GM12878 (cell line): ENCODE results near the gene AXL. TPM values are rescaled to one million over a fixed set of nuclear protein-coding genes. Genes with fewer than 3 reads are reported as not detected.

Experiments used
- ATAC-seq: fragments of 200-7000 bp; cut with Tn5 transposase; 3 replicates; pipeline ENCODE4 v1.9.1; 2020; ENCODE audit warnings: mild to moderate bottlenecking, moderate library complexity
- Bru-seq: library from RNA; stranded (reverse); fragments of 400-500 nt; gene quantifications from one replicate; lab custom pipeline; 2021; lab: Mats Ljungman, UMichigan
- BruChase-seq, 2 experiments: library from RNA; stranded (reverse); fragments of 400-500 nt; gene quantifications; one replicate each; lab custom pipeline; 2021; lab: Mats Ljungman, UMichigan
- BruUV-seq: library from RNA; stranded (reverse); fragments of 400-500 nt; replicated peaks from 2 replicates; lab custom pipeline; 2021; lab: Mats Ljungman, UMichigan
- CTCF ChIA-PET: fragments of 300-600 bp; sonication (Branson Sonifier 250); formaldehyde crosslinking; extraction: SDS; loops from one replicate; lab custom pipeline; 2021; ENCODE audit warnings: inconsistent platforms; lab: Yijun Ruan, JAX
- POLR2A ChIA-PET: fragments of 350-600 bp; formaldehyde crosslinking; extraction: SDS; loops from one replicate; lab custom pipeline; 2021; ENCODE audit warnings: inconsistent platforms; lab: Charles Lee
- RAD21 ChIA-PET: fragments of 300-600 bp; sonication (Branson Sonifier 250); formaldehyde crosslinking; loops from one replicate; lab custom pipeline; 2023; ENCODE audit warnings: antibody characterized with exemption; ENCODE audit not compliant: unreplicated experiment; lab: Charles Lee
- SMC1A ChIA-PET: fragments of 300-600 bp; sonication (Branson Sonifier 250); formaldehyde crosslinking; loops from one replicate; lab custom pipeline; 2023; ENCODE audit not compliant: unreplicated experiment, uncharacterized antibody; lab: Charles Lee
- DNase-seq: peaks from one replicate; pipeline ENCODE4 v3.0.0-alpha.2; 2011; ENCODE audit warnings: low read depth, low spot score
- FAIRE-seq: peaks from 3 replicates; lab custom pipeline; 2011; peaks lifted over from hg19 to GRCh38; lab: Jason Lieb, UNC
- H2AFZ ChIP-seq: 2 replicates; pipeline ENCODE4 v1.6.0; 2011; ENCODE audit warnings: low read depth, low read length, control low read depth; ENCODE audit not compliant: control insufficient read depth
- H3K27ac ChIP-seq: 2 replicates; pipeline ENCODE4 v1.5.1; 2011; ENCODE audit warnings: control low read depth; ENCODE audit not compliant: control insufficient read depth, insufficient read depth
- H3K27me3 ChIP-seq, 2 experiments: replicated peaks in 1 of 2; 2 replicates each; pipeline versions ENCODE4 v1.6.0 to v1.6.1; 2011; ENCODE audit warnings: low read length in 1 of 2; ENCODE audit not compliant: control insufficient read depth in 2 of 2, insufficient read depth in 2 of 2
- H3K36me3 ChIP-seq, 2 experiments: 2 replicates each; pipeline ENCODE4 v1.5.1; 2011; ENCODE audit warnings: low read length in 1 of 2; ENCODE audit not compliant: control insufficient read depth in 2 of 2, insufficient read depth in 2 of 2
- H3K4me1 ChIP-seq: 2 replicates; pipeline ENCODE4 v1.6.1; 2011; ENCODE audit warnings: mild to moderate bottlenecking, low read length, moderate library complexity, mixed read lengths; ENCODE audit not compliant: control insufficient read depth, insufficient read depth
- H3K4me2 ChIP-seq: 2 replicates; pipeline ENCODE4 v1.6.0; 2011; ENCODE audit warnings: control low read depth; ENCODE audit not compliant: control insufficient read depth, insufficient read depth
- H3K4me3 ChIP-seq: fragments of 200-600 bp; sonication (generic); 2 replicates; pipeline ENCODE4 v1.5.1; 2016
- H3K79me2 ChIP-seq: 2 replicates; pipeline ENCODE4 v1.6.0; 2011; ENCODE audit warnings: low read length; ENCODE audit not compliant: control insufficient read depth, insufficient read depth
- H3K9ac ChIP-seq: 2 replicates; pipeline ENCODE4 v1.8.0; 2011; ENCODE audit warnings: low read length, control low read depth, mixed read lengths; ENCODE audit not compliant: control insufficient read depth, insufficient read depth
- H3K9me3 ChIP-seq: replicated peaks from 3 replicates; pipeline ENCODE4 v1.5.1; 2011; ENCODE audit warnings: mild to moderate bottlenecking, low read length; ENCODE audit not compliant: control insufficient read depth, insufficient read depth
- H4K20me1 ChIP-seq: 2 replicates; pipeline ENCODE4 v1.6.0; 2011; ENCODE audit not compliant: control insufficient read depth, insufficient read depth
- BCLAF1 ChIP-seq: fragments of 450-650 bp; IDR thresholded peaks from 2 replicates; pipeline ENCODE4 v1.6.1; 2017; ENCODE audit warnings: antibody characterized with exemption, mild to moderate bottlenecking, moderate library complexity
- CHD4 ChIP-seq: fragments of 200-600 bp; sonication (generic); IDR thresholded peaks from 2 replicates; pipeline ENCODE4 v1.6.1; 2016; ENCODE audit warnings: mild to moderate bottlenecking
- CREB1 ChIP-seq: IDR thresholded peaks from 2 replicates; pipeline ENCODE4 v1.6.1; 2012; ENCODE audit warnings: low read depth, mild to moderate bottlenecking, inconsistent platforms
- EGR1 ChIP-seq, 2 experiments: IDR thresholded peaks; 1 replicate in 1 of 2; 2 replicates in 1 of 2; pipeline ENCODE4 v1.6.1; 2011 to 2012; ENCODE audit warnings: low read depth in 2 of 2, low read length in 2 of 2, borderline replicate concordance in 1 of 2, mild to moderate bottlenecking in 1 of 2, moderate library complexity in 1 of 2
- FOXM1 ChIP-seq: IDR thresholded peaks from 2 replicates; pipeline ENCODE4 v1.6.1; 2012; ENCODE audit warnings: low read depth, mild to moderate bottlenecking, inconsistent platforms, low read length, moderate library complexity
- GABPA ChIP-seq: IDR thresholded peaks from 2 replicates; pipeline ENCODE4 v1.6.1; 2014; ENCODE audit warnings: antibody characterized with exemption, low read depth, mild to moderate bottlenecking, inconsistent platforms
- HCFC1 ChIP-seq: fragments of 150-350 bp; IDR thresholded peaks from 2 replicates; pipeline ENCODE4 v1.6.1; 2014; ENCODE audit warnings: low read length
- HDAC6 ChIP-seq: fragments of 200-600 bp; sonication (generic); IDR thresholded peaks from one replicate; pipeline ENCODE4 v1.8.0; 2017; ENCODE audit warnings: antibody characterized with exemption; ENCODE audit not compliant: unreplicated experiment
- HDGF ChIP-seq: fragments of 450-650 bp; IDR thresholded peaks from 2 replicates; pipeline ENCODE4 v1.6.1; 2016; ENCODE audit warnings: antibody characterized with exemption
- IKZF1 ChIP-seq: fragments of 450-650 bp; conservative IDR thresholded peaks from 2 replicates; pipeline ENCODE4 v1.6.1; 2017; ENCODE audit warnings: antibody characterized with exemption, mild to moderate bottlenecking
- NR2C2 ChIP-seq: IDR thresholded peaks from 2 replicates; pipeline ENCODE4 v1.6.1; 2011; ENCODE audit warnings: borderline replicate concordance, low read depth; ENCODE audit not compliant: control insufficient read depth, insufficient read length
- POU2F2 ChIP-seq: IDR thresholded peaks from 3 replicates; pipeline ENCODE4 v1.6.1; 2011; ENCODE audit warnings: low read depth, mild to moderate bottlenecking, low read length, borderline replicate concordance
- RUNX3 ChIP-seq: IDR thresholded peaks from 2 replicates; pipeline ENCODE4 v1.6.1; 2012; ENCODE audit warnings: low read length, inconsistent platforms
- SMC3 ChIP-seq: IDR thresholded peaks from 2 replicates; pipeline ENCODE4 v1.6.1; 2011; ENCODE audit warnings: low read length, improper control_type of control experiment, borderline replicate concordance
- SREBF1 ChIP-seq: IDR thresholded peaks from 2 replicates; pipeline ENCODE4 v1.6.1; 2012; ENCODE audit warnings: mild to moderate bottlenecking, low read length
- USF2 ChIP-seq: IDR thresholded peaks from 2 replicates; pipeline ENCODE4 v1.6.1; 2011; ENCODE audit warnings: low read depth, low read length, improper control_type of control experiment, borderline replicate concordance
- ZNF274 ChIP-seq: IDR thresholded peaks from one replicate; pipeline ENCODE4 v1.8.0; 2011; ENCODE audit not compliant: insufficient read length, insufficient read depth
- ZZZ3 ChIP-seq: IDR thresholded peaks from 2 replicates; pipeline ENCODE4 v1.6.1; 2011; ENCODE audit warnings: low read depth; ENCODE audit not compliant: control insufficient read depth, insufficient read length
- WGBS: methylation state at CpG from one replicate; pipeline ENCODE4 v1.1.6; 2016; ENCODE audit warnings: low lambda C conversion rate; ENCODE audit not compliant: insufficient replicate concordance, insufficient coverage; ENCODE audit errors: missing lambda C conversion rate; 5-methylcytosine and 5-hydroxymethylcytosine counted together
- in situ Hi-C: fragments of 300-500 bp; cut with MboI; formaldehyde crosslinking; loops from 9 replicates; pipeline ENCODE4 v1.14.3; 2018; ENCODE audit warnings: mixed read lengths
- intact Hi-C: fragments of 100-400 bp; cut with micrococcal nuclease; formaldehyde crosslinking; loops from one replicate; pipeline ENCODE4 v1.14.2; 2022; ENCODE audit not compliant: unreplicated experiment
- long read RNA-seq, 2 experiments: library from polyadenylated mRNA; unstranded; transcript quantifications; one replicate each; pipeline ENCODE4 v2.0.0, GENCODE V29; 2019 to 2020
- polyA minus RNA-seq, 3 experiments: library from RNA; depleted of rRNA, polyadenylated mRNA; stranded (reverse); fragments of >200 nt; gene quantifications; 2 replicates each; pipeline ENCODE4 v1.2.3, GENCODE V29; 2011
- polyA plus RNA-seq, 11 experiments: library from polyadenylated mRNA; depleted of rRNA in 4 of 11; unstranded in 6 of 11; stranded (reverse) in 5 of 11; fragments of >200 nt; fragmentation: Nextera tagmentation in 4 of 11; fragmentation: Illumina TruSeq in 1 of 11; extraction: Ambion mirVana in 4 of 11; extraction: Trizol in 1 of 11; gene quantifications; 1 replicate in 1 of 11; 2 replicates in 10 of 11; pipeline versions ENCODE4 v1.2.1 to v1.2.3, GENCODE V29; 2011 to 2016; ENCODE audit warnings: inconsistent platforms in 2 of 11, missing spikeins in 2 of 11, low read depth in 1 of 11
- total RNA-seq, 4 experiments: library from RNA; depleted of rRNA in 3 of 4; stranded (reverse); fragments of >200 nt in 3 of 4; fragmentation: Illumina TruSeq in 1 of 4; extraction: Trizol in 1 of 4; gene quantifications; 2 replicates each; pipeline versions ENCODE4 v1.2.1 to v1.2.3, GENCODE V29; 2013 to 2021

The AXL gene
- not detected in 2 replicates for total RNA-seq (2013; cell fraction: nucleolus; rRNA removed)
- total RNA-seq (2014; rRNA removed) (under 0.01 TPM in 2 replicates), total RNA-seq (2014; rRNA removed; fragmentation: Illumina TruSeq; extraction: Trizol) (not detected in 2 replicates), total RNA-seq (2021) (0.16 and 0.26 TPM in 2 replicates), polyA plus RNA-seq (2011; rRNA removed) (0.03 and 0.10 TPM in 2 replicates), polyA plus RNA-seq (2014; fragmentation: Illumina TruSeq; extraction: Trizol) (0.08 TPM in 1 of 2 replicates, not detected in the other), polyA plus RNA-seq (2014; fragmentation: Nextera tagmentation; extraction: Ambion mirVana) (under 1 TPM in 1 of 2 experiments, not detected in 1; 0.05 TPM), polyA plus RNA-seq (2014; rRNA removed) (not detected in 2 replicates), polyA plus RNA-seq (2016; fragmentation: Nextera tagmentation; extraction: Ambion mirVana) (under 1 TPM; 0.05 to 0.33 TPM), polyA minus RNA-seq (2011; rRNA and poly(A)+ RNA removed) (0.15 and 0.37 TPM in 2 replicates), Bru-seq, nascent RNA (percentile 15 among the genes with signal in this experiment), BruChase-seq, experiment 1, labeled RNA remaining after a 6-hour chase (percentile 15 among the genes with signal in this experiment), BruChase-seq, experiment 2, labeled RNA remaining after a 2-hour chase (percentile 14 among the genes with signal in this experiment)
- 0.05 TPM for polyA plus RNA-seq (2011; ENCODE audit: low read depth)
- polyA plus RNA-seq (2011; cell fraction: cytosol; rRNA removed) = 0.06 and 0.30 TPM in 2 replicates
- 0.04 TPM in 1 of 2 replicates, not detected in the other for polyA plus RNA-seq (2011; cell fraction: nucleus; rRNA removed)
- polyA plus RNA-seq (2012) = 0.05 and 0.08 TPM in 2 replicates
- polyA minus RNA-seq (2011; cell fraction: cytosol; rRNA and poly(A)+ RNA removed) = 0.62 TPM in 1 of 2 replicates, not detected in the other
- 0.12 and 0.29 TPM in 2 replicates for polyA minus RNA-seq (2011; cell fraction: nucleus; rRNA and poly(A)+ RNA removed)
- long read RNA-seq, experiment 1 = 0 reads
- long read RNA-seq, experiment 2 = 0 reads

- SMC1A ChIA-PET = no interaction called here
- WGBS = 20% methylated on average over 25 of the region's 32 CpGs
- DNase-seq = no peak
- intact Hi-C loops (no loop called here), in situ Hi-C loops (no loop called here)
- Histone ChIP-seq H3K79me2 (no peaks in the 10 kb centered on the region), H2AFZ (no peak within 1 kb of the TSS), H3K4me1 (no peaks in the 10 kb centered on the region), H3K27ac (no peak within 1 kb of the TSS), H3K9ac (no peak within 1 kb of the TSS), H3K9me3 (no peaks in the 10 kb centered on the region), H3K4me2 (no peak within 1 kb of the TSS), H3K4me3 (no peak within 1 kb of the TSS), H4K20me1 (no peaks in the 10 kb centered on the region), H3K27me3 (peaks cover 0 to 4% of the 10 kb centered on the region in 2 experiments; a peak in 2 of 4 replicates), H3K36me3 (no peaks in the 10 kb centered on the region)
- RAD21 ChIA-PET = no interaction called here
- POLR2A ChIA-PET = no interaction called here
- CTCF ChIA-PET = no interaction called here
- no TSS peak for BruUV-seq
- ATAC-seq = no peak
- FAIRE-seq = no peak
- TF ChIP-seq SMC3 (no peak), USF2 (no peak), EGR1 (IDR thresholded peaks at IDR 0.05; ENCODE audit: borderline replicate concordance in 1 of 2, low read depth in 2 of 2, low read length in 2 of 2) (no peak), ZZZ3 (no peak), POU2F2 (no peak), FOXM1 (no peak), ZNF274 (no peak), RUNX3 (no peak), CREB1 (no peak), GABPA (no peak), HDGF (no peak), HCFC1 (no peak), BCLAF1 (no peak), HDAC6 (no peak), NR2C2 (no peak), CHD4 (no peak), IKZF1 (no peak), SREBF1 (no peak)
Observed at GRCh38 chr19:41218615-41219507, at the start of gene AXL. Gene AXL, plus strand, starts transcription at chr19:41219223. Its CDS starts 170 bp downstream, at chr19:41219393.
